Neuron (in vitro differentiated cells): Measurements from ENCODE around the gene NCKAP5.

Experiments
- H2AFZ ChIP-seq: one replicate; pipeline ENCODE4 v1.6.1; 2013; ENCODE audit warnings: low read depth, mild to moderate bottlenecking, inconsistent platforms, low read length, moderate library complexity
- H3K27me3 ChIP-seq: one replicate; pipeline ENCODE4 v1.6.1; 2013; ENCODE audit warnings: low read length; ENCODE audit not compliant: insufficient read depth
- H3K36me3 ChIP-seq: one replicate; pipeline ENCODE4 v1.6.1; 2013; ENCODE audit warnings: low read length; ENCODE audit not compliant: insufficient read depth
- H3K4me1 ChIP-seq: one replicate; pipeline ENCODE4 v1.6.1; 2013; ENCODE audit warnings: low read length; ENCODE audit not compliant: insufficient read depth
- H3K4me3 ChIP-seq: 2 replicates; pipeline ENCODE4 v1.5.1; 2013; ENCODE audit warnings: mild to moderate bottlenecking, low read length, moderate library complexity
- H3K9me3 ChIP-seq: one replicate; pipeline ENCODE4 v1.6.1; 2013; ENCODE audit warnings: low read length

NCKAP5 gene

DNA sequence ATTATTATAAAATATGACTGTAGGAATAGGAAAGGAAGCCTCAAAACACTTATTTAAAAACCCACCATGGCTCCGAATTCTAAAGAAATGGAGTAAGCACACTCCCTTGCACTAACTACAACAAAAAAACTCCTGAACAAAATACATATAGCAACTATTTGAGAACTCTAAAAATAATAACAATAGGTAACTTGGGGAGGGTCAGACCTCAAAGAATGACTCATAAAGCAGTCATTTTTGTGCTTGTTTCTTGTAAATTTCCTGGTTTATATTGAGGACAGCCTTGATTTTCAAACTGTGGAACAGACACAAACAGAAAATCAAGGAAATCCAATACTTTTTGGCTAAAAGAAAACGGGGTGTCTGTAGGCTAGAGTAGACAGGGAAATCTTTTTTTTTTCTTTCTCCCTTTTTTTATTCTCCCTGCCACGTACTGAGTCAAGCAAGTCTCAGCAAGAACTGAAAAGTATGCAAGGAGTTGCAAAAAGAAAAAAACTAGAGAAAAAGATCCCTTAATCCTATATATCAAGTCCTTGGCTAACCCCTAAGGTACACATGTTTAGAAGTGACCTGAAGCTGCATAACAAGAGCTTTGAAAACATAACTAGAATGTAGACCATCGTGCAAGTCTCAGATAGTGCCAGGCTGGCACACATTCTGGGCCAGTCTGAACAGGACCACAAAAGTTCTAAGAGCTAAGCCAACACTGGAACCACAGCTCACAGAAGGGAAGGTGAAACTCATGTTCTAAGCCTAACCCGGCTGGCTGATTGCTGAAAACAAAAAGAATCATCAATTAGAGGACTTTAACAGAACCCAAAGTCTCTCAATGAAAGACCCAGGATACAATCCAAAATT lies 495.2 kb downstream of the NCKAP5 start:
- Histone ChIP-seq H3K36me3 (no peaks in the 10 kb centered on the region), H3K4me1 (peaks cover 8% of the 10 kb centered on the region), H3K9me3 (no peaks in the 10 kb centered on the region), H3K4me3 (no peak overlapping the region), H3K27me3 (no peaks in the 10 kb centered on the region), H2AFZ (no peak overlapping the region)

DNA sequence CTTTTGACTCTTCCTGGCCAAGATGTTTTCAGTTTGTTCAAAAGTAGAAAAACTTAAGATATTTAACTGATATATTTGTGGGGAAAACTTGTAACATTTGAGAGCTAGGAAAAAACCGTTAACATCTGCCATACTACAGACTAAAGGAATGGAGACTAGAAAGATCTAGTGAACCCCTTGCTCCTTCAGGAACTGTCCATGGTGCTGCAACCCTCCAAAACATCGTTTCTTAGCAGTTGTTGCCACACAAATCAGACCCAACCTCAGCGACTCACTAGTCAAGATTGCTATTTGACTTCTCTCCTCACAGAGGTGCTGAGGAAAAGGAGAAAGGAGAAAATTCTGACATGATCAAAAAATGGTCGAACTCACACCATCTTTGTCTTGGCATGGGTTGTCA lies 504.5 kb downstream of the NCKAP5 start:
- no peaks in the 10 kb centered on the region for H3K9me3 ChIP-seq
- no peaks in the 10 kb centered on the region for H3K36me3 ChIP-seq
- H3K4me1 ChIP-seq = peaks cover 11% of the 10 kb centered on the region
- no peak overlapping the region for H3K4me3 ChIP-seq
- H3K27me3 ChIP-seq = no peaks in the 10 kb centered on the region
- no peak overlapping the region for H2AFZ ChIP-seq

DNA sequence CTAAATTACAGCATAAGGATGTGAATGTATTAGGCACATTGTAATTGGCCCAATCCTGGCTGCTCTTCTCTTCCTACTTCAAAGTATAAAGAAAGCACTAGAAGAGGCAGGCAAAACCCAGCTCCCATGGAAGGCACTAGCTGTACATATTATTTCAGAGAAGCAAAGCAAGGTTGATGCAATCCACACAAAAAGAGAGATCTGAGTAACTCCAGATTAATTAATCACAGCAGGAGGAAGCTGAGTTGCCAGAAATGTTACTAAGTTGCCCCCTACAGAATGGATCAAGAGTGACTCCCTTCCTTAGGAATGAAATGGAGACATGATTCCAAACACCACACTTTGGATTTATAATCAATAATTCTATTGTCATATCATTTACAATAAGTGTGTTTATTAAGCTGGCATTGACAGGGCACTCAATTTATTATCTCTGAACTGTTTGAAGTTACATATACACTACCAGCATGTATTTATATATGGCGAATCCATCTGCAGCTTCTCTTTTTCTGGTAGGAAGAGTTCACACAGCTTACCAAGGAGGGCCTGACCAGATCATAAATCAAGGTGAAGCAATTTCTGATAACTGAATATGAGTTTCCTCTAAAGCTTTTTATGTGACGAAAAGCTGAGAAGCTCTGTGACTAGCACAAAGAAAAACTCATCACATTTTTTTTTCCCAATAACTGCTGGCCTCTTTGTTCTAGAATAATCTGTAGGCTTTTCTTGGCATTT lies 505.2 kb downstream of the NCKAP5 start:
- no peaks in the 10 kb centered on the region for H3K27me3 ChIP-seq
- H3K4me1 ChIP-seq = peaks cover 5% of the 10 kb centered on the region
- H3K36me3 ChIP-seq = no peaks in the 10 kb centered on the region

DNA sequence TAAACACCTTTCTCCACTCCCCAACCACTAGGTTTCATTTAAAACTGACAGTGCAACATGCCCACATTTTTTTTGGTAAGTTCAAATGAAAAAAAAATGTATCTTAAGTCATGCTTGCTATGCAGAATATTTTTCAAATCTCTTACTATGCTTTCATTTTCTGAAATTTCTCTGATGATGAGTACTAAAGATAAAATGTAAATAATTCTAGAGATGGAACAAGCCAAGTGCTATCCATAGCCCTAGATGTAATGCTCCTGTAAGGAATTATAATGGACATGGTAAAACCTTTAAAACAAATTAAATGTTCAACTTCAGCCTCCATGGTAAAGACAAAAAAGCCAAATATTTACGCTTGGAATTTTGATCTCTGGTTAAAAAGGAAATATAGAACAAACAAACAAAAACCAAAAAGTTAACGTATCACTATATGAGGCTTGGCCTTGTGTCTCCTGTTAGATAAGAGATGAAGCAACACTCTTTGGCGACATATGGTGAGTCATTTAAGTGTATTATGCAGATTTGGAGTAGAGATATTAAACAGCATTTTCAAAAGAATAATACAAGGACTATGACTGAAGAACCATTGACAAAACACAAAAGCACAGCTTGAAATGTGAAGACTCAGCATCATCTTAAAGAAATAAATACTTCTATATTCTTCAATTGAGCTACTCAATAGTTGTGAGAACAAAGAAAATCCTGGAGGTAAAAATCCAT lies 506.2 kb downstream of the NCKAP5 start:
- no peaks in the 10 kb centered on the region for H3K36me3 ChIP-seq
- peaks cover 5% of the 10 kb centered on the region for H3K4me1 ChIP-seq
- H2AFZ ChIP-seq = no peak overlapping the region
- H3K27me3 ChIP-seq = no peaks in the 10 kb centered on the region
- no peak overlapping the region for H3K4me3 ChIP-seq
- peaks cover 2% of the 10 kb centered on the region for H3K9me3 ChIP-seq

More for the DNA sequence above, 505.2 kb downstream of the NCKAP5 start:
- Histone ChIP-seq H3K9me3 (no peaks in the 10 kb centered on the region), H3K4me3 (no peak overlapping the region), H2AFZ (no peak overlapping the region)

DNA sequence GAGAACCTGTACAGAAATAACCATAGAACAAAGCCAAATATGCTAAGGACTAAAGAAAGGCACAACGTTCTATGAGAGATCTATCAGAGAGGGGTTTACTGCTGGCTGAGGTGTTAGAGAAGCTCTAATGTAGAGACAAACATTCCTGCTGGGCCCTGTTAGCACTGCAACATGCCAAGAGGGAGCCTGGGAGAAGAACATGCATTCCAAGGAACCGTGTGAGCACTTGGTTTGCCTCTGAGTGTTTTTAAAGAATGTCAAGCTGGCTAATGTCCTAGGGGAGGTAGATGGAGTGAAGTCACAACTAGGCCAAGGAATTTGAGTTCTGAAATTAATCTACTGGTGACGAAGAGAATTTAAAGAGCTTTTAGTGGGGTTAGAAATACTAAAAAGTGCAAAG lies 514.0 kb downstream of the NCKAP5 start:
- peaks cover 2% of the 10 kb centered on the region for H3K9me3 ChIP-seq
- no peaks in the 10 kb centered on the region for H3K36me3 ChIP-seq
- H3K4me3 ChIP-seq = no peak overlapping the region
- H3K27me3 ChIP-seq = no peaks in the 10 kb centered on the region
- H3K4me1 ChIP-seq = peaks cover 6% of the 10 kb centered on the region
- H2AFZ ChIP-seq = no peak overlapping the region

DNA sequence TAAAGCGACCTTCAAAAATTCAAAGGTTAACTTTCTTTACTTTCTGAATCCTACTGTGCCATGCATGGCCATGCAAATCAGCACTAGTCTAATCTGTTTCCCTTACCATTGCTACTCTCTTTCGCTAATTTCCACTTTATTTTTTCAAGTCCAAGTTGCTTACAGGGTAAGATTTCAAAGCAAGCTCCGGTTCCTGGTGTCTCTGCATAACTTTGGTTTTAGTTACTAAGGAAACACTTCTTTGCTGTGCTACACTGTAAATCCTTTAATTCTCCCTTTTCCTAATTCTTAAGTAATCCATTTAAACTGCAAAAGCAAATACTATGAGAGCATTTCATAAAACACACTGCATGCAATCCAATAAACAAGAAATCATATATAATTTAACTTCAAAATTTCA lies 514.7 kb downstream of the NCKAP5 start:
- Histone ChIP-seq H3K9me3 (peaks cover 2% of the 10 kb centered on the region), H3K36me3 (no peaks in the 10 kb centered on the region), H3K4me3 (no peak overlapping the region), H3K4me1 (peaks cover 6% of the 10 kb centered on the region), H2AFZ (no peak overlapping the region), H3K27me3 (no peaks in the 10 kb centered on the region)

DNA sequence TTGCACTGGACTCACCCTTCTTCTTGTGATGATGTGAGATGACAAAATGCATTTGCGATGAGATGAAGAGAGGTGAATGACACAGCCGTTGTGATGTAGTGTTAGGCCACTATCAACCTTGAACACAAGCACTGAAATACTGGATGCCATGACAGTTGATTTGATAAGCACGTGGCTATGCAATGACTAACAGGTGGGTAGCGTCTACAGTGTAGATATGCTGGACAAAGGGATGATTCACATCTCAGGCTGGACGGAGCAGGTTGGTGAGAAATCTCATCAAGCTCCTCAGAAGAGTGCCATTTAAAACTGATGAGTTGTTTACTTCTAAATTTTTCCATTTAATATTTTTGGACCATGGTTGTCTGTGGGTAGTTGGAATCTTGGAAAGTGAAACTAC lies 522.5 kb downstream of the NCKAP5 start:
- Histone ChIP-seq H2AFZ (no peak overlapping the region), H3K4me1 (no peaks in the 10 kb centered on the region), H3K9me3 (no peaks in the 10 kb centered on the region), H3K36me3 (no peaks in the 10 kb centered on the region), H3K27me3 (no peaks in the 10 kb centered on the region), H3K4me3 (no peak overlapping the region)

DNA sequence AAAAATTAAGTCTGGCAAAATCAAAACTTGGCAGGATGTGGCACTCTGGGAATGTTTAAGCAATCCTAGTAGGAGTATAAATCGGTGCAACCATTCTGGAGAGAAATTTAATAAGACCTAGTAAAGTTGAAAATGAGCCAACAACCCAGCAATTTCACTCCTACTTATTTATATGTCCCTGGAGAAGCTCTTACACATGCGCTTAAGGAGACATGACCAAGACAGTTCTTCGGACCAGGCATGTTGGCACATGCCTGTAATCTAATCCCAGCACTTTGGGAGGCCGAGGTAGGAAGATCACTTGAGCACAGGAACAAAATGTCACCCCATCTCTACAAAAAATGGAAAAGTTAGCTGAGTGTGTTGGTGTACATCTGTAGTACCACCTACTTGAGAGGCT lies 523.7 kb downstream of the NCKAP5 start:
- no peaks in the 10 kb centered on the region for H3K36me3 ChIP-seq
- no peaks in the 10 kb centered on the region for H3K27me3 ChIP-seq
- no peak overlapping the region for H2AFZ ChIP-seq
- H3K4me1 ChIP-seq = no peaks in the 10 kb centered on the region
- no peak overlapping the region for H3K4me3 ChIP-seq
- H3K9me3 ChIP-seq = no peaks in the 10 kb centered on the region

DNA sequence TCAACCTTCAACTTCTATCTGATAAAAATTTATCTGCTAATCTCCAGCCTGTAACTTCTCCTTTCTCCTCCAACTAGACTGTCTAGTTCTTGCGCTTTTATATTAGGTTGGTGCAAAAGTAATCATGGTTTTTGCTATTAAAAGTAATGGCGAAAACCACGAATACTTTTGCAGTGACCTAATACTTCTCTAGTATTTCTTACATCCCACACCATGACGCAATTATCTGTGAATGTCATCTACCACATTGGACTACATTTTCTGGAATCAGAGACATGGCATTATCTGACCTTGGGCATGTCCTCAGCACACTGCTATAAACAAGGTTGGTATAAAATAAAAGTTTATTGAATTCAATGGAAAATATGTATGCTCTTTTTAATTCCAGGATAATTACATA lies 528.1 kb downstream of the NCKAP5 start:
- no peaks in the 10 kb centered on the region for H3K36me3 ChIP-seq
- H2AFZ ChIP-seq = no peak overlapping the region
- H3K27me3 ChIP-seq = no peaks in the 10 kb centered on the region
- H3K9me3 ChIP-seq = peaks cover 2% of the 10 kb centered on the region
- H3K4me1 ChIP-seq = no peaks in the 10 kb centered on the region
- no peak overlapping the region for H3K4me3 ChIP-seq

DNA sequence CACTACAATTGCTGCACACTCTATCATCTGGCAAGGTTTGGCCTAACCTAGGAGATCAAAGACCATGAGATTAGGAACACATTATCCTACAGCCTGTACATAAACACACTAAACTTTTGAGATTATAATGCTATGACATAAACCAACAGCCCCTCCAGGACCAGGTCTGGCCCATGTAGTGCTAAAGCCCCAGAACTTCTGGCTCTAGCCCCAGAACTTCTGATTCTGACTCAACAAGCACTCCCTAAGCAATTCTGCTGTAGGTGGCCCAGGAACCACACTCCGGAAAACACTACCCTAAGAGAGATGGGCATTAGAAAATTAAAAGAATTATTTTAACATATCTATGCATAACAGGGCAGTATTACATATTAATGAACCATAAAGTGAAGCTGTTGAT lies 528.7 kb downstream of the NCKAP5 start:
- Histone ChIP-seq H3K9me3 (peaks cover 2% of the 10 kb centered on the region), H3K4me3 (no peak overlapping the region), H3K27me3 (no peaks in the 10 kb centered on the region), H3K4me1 (no peaks in the 10 kb centered on the region), H2AFZ (no peak overlapping the region), H3K36me3 (no peaks in the 10 kb centered on the region)

DNA sequence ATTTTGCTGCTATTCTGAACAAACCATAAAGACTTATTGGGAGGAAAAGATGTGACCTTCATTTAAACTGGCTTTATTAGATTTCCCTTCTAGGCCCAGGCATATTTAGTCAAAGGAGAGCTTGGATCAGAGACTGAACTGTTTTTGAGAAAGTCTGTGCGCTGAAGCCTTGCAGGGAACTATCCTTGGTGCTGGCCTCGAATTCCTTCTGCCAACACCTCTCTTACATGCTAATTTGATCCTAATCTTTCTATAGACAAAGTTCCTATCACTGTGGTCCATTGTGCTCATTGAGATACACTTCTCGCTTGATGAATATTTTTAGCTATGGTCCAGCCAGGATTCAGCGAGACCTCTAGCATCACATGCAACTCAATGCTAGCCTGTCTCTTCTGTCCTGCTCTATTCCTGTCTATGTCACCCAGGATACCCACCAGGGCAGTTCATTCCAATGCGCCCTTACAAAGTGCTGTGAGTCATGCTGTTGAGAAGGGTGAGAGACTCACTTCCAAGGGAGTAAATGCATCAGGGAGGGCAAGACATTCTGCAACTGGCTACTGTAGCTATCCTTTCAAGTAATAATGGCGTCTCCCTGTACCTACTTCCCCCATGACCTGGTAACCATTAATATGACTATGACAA lies 541.6 kb downstream of the NCKAP5 start:
- no peaks in the 10 kb centered on the region for H3K36me3 ChIP-seq
- H2AFZ ChIP-seq = no peak overlapping the region
- H3K9me3 ChIP-seq = peaks cover 4% of the 10 kb centered on the region
- H3K4me1 ChIP-seq = no peaks in the 10 kb centered on the region
- H3K4me3 ChIP-seq = no peak overlapping the region
- H3K27me3 ChIP-seq = no peaks in the 10 kb centered on the region

DNA sequence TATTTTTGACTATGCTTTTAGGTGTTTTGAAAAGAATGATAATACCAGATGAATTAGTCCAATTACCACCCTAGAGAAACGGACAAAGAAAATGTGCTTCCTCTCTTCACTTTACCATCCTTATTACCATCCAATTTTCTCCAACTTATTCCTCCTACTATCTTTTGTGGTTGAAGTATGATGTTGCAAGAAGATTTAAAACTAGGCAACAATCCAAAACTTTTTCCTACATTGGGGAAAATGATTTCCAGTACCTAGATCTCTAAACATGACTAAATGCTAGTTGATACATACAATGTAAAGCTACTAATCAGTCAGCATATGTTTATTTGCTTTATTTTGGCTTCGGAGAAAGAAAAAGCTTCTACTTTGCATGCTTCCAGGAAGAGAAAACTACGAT lies 543.3 kb downstream of the NCKAP5 start:
- H3K27me3 ChIP-seq = no peaks in the 10 kb centered on the region

More for the DNA sequence above, 543.3 kb downstream of the NCKAP5 start:
- Histone ChIP-seq H3K36me3 (no peaks in the 10 kb centered on the region), H2AFZ (no peak overlapping the region), H3K4me1 (no peaks in the 10 kb centered on the region), H3K4me3 (no peak overlapping the region), H3K9me3 (no peaks in the 10 kb centered on the region)
